A673 (cell line): ENCODE results near the gene NDUFB10.

Source experiments
- CTCF ChIP-seq: fragments of 300-800, 200-600 bp; sonication (generic); conservative IDR thresholded peaks from 2 replicates; pipeline ENCODE4 v1.5.1; 2017; ENCODE audit warnings: low read depth, mild to moderate bottlenecking, antibody characterized with exemption, low read length, moderate library complexity, mixed read lengths
- EZH2 ChIP-seq: fragments of 200-600 bp; sonication (generic); IDR thresholded peaks from 2 replicates; pipeline ENCODE4 v1.6.1; 2017; ENCODE audit warnings: borderline replicate concordance, low read depth, mild to moderate bottlenecking, mixed read lengths, antibody characterized with exemption, low read length; ENCODE audit not compliant: poor library complexity, severe bottlenecking

- no peak for TF ChIP-seq CTCF
- no peak for TF ChIP-seq EZH2
Observed at GRCh38 chr16:2008631-2009163, 49.4 kb downstream of the NDUFB10 start.
